ACHN (cell line): ENCODE data around the gene GOLT1A.

ENCODE experiments used
- DNase-seq: peaks from one replicate; pipeline ENCODE4 v3.0.0-alpha.2; 2015
- in situ Hi-C: cut with HindIII; loops from 2 replicates; pipeline ENCODE4 v1.10.0; 2017; ENCODE audit warnings: low sequenced_read_pairs, low pct_ligation_motif_present, low pct_unique_long_range_greater_than_20kb

Gene GOLT1A

GRCh38 chr1:204223129-204223860, 9.5 kb upstream of the GOLT1A start:
- DNase-seq: no peak
- in situ Hi-C loops: no loop called here

- in situ Hi-C loops: no loop called here
- DNase-seq: no peak
These were observed 8.9 kb upstream of the GOLT1A start for GRCh38 chr1:204222764-204223055.

GRCh38 chr1:204222006-204222763, 8.4 kb upstream of the GOLT1A start:
- no peak for DNase-seq
- in situ Hi-C loops: no loop called here

GRCh38 chr1:204221271-204221670, 7.5 kb upstream of the GOLT1A start:
- in situ Hi-C loops: no loop called here
- DNase-seq: no peak

- in situ Hi-C loops: no loop called here
These were observed 6.3 kb upstream of the GOLT1A start for GRCh38 chr1:204219971-204220616.

GRCh38 chr1:204218552-204218951, 4.8 kb upstream of the GOLT1A start:
- DNase-seq: no peak
- in situ Hi-C loops: no loop called here

More at GRCh38 chr1:204219971-204220616, 6.3 kb upstream of the GOLT1A start:
- no peak for DNase-seq

- in situ Hi-C loops: no loop called here
- DNase-seq: no peak
These were observed 3.8 kb upstream of the GOLT1A start for GRCh38 chr1:204217648-204218000.

- in situ Hi-C loops: no loop called here
- DNase-seq: no peak
These were observed 3.3 kb upstream of the GOLT1A start for GRCh38 chr1:204216880-204217647.

- in situ Hi-C loops: no loop called here
- no peak for DNase-seq
These were observed 2.4 kb upstream of the GOLT1A start for GRCh38 chr1:204216236-204216635.

GRCh38 chr1:204212715-204213114, 1.1 kb downstream of the GOLT1A start:
- in situ Hi-C loops: no loop called here
- DNase-seq: no peak

GRCh38 chr1:204211046-204211445, 2.7 kb downstream of the GOLT1A start:
- in situ Hi-C loops: no loop called here
- no peak for DNase-seq

- peak; percentile 28 for DNase-seq
- in situ Hi-C loops: no loop called here
These were observed 6.6 kb downstream of the GOLT1A start for GRCh38 chr1:204207136-204207616.

- no peak for DNase-seq
- in situ Hi-C loops: no loop called here
These were observed 7.7 kb downstream of the GOLT1A start for GRCh38 chr1:204206121-204206520.

GRCh38 chr1:204205486-204205885, 8.3 kb downstream of the GOLT1A start:
- in situ Hi-C loops: no loop called here
- no peak for DNase-seq

GRCh38 chr1:204204944-204205343, 8.8 kb downstream of the GOLT1A start:
- in situ Hi-C loops: no loop called here

GRCh38 chr1:204203206-204203767, 10.5 kb downstream of the GOLT1A start:
- in situ Hi-C loops: no loop called here
- peak; percentile 28 for DNase-seq

More at GRCh38 chr1:204204944-204205343, 8.8 kb downstream of the GOLT1A start:
- no peak for DNase-seq

GRCh38 chr1:204202481-204202880, 11.3 kb downstream of the GOLT1A start:
- no peak for DNase-seq
- in situ Hi-C loops: no loop called here

GRCh38 chr1:204201348-204202040, 12.3 kb downstream of the GOLT1A start:
- in situ Hi-C loops: no loop called here
- no peak for DNase-seq
